Measurements from ENCODE around the gene PCSK6. TPM values are rescaled to one million over a fixed set of nuclear protein-coding genes. Genes with fewer than 3 reads are reported as not detected.

The PCSK6 gene
- total RNA-seq, 1 experiment from 2014 or later, result 10.6 TPM

DNA sequence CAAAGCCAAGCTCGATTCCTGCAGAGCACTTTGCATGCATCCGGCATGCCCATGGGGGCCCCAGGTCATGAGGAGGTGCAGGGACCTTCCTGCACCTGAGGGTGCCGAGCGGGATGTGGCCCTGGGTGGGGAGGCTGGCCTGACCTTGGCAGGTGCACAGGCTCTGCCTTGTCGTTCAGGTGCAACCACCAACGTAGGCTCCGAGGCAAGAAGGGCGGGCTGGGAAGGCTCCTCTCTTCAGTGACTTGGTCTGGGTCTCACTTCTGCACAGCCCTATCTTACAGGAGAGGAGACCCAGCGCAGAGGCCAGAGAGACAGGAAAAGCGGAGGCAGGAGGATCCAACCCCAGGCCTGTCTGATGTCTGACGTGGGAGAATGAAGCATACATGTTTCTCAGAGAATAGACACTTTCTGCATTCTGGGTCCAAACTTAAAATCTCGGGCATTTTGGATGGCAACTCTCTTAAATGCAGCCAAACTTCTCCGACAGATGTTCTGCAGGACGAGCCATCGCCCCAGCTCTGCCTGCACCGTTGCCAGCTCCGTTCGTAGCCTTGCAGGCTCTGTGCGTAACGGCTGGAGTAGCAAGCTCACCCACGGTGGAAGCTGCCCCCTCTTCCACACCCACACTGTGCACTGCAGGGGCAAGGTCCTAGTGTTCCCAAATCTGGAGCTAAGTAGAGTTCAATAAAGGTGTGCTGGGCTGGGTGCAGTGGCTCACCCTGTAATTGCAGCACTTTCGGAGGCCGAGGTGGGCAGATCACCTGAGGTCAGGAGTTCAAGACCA lies 133.6 kb downstream of the PCSK6 start:
- CTCF ChIA-PET, result no interaction called here
- TF ChIP-seq TCF7L2 (IDR thresholded peaks at IDR 0.05; ENCODE audit: low read depth, low read length) (no peak), SIN3A (IDR thresholded peaks at IDR 0.05; ENCODE audit: borderline replicate concordance, insufficient read depth, low read depth, low read length) (no peak), POLR2AphosphoS5 (IDR thresholded peaks at IDR 0.05; ENCODE audit: low read depth, low read length) (no peak)
- TF ChIP-seq, protein P1, sequence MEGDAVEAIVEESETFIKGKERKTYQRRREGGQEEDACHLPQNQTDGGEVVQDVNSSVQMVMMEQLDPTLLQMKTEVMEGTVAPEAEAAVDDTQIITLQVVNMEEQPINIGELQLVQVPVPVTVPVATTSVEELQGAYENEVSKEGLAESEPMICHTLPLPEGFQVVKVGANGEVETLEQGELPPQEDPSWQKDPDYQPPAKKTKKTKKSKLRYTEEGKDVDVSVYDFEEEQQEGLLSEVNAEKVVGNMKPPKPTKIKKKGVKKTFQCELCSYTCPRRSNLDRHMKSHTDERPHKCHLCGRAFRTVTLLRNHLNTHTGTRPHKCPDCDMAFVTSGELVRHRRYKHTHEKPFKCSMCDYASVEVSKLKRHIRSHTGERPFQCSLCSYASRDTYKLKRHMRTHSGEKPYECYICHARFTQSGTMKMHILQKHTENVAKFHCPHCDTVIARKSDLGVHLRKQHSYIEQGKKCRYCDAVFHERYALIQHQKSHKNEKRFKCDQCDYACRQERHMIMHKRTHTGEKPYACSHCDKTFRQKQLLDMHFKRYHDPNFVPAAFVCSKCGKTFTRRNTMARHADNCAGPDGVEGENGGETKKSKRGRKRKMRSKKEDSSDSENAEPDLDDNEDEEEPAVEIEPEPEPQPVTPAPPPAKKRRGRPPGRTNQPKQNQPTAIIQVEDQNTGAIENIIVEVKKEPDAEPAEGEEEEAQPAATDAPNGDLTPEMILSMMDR (IDR thresholded peaks at IDR 0.05), result no peak
- TF ChIP-seq, protein P2, sequence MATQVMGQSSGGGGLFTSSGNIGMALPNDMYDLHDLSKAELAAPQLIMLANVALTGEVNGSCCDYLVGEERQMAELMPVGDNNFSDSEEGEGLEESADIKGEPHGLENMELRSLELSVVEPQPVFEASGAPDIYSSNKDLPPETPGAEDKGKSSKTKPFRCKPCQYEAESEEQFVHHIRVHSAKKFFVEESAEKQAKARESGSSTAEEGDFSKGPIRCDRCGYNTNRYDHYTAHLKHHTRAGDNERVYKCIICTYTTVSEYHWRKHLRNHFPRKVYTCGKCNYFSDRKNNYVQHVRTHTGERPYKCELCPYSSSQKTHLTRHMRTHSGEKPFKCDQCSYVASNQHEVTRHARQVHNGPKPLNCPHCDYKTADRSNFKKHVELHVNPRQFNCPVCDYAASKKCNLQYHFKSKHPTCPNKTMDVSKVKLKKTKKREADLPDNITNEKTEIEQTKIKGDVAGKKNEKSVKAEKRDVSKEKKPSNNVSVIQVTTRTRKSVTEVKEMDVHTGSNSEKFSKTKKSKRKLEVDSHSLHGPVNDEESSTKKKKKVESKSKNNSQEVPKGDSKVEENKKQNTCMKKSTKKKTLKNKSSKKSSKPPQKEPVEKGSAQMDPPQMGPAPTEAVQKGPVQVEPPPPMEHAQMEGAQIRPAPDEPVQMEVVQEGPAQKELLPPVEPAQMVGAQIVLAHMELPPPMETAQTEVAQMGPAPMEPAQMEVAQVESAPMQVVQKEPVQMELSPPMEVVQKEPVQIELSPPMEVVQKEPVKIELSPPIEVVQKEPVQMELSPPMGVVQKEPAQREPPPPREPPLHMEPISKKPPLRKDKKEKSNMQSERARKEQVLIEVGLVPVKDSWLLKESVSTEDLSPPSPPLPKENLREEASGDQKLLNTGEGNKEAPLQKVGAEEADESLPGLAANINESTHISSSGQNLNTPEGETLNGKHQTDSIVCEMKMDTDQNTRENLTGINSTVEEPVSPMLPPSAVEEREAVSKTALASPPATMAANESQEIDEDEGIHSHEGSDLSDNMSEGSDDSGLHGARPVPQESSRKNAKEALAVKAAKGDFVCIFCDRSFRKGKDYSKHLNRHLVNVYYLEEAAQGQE (IDR thresholded peaks at IDR 0.05; ENCODE audit: insufficient read depth in 1 of 2, low read depth in 2 of 2, low read length in 1 of 2), result no peak

DNA sequence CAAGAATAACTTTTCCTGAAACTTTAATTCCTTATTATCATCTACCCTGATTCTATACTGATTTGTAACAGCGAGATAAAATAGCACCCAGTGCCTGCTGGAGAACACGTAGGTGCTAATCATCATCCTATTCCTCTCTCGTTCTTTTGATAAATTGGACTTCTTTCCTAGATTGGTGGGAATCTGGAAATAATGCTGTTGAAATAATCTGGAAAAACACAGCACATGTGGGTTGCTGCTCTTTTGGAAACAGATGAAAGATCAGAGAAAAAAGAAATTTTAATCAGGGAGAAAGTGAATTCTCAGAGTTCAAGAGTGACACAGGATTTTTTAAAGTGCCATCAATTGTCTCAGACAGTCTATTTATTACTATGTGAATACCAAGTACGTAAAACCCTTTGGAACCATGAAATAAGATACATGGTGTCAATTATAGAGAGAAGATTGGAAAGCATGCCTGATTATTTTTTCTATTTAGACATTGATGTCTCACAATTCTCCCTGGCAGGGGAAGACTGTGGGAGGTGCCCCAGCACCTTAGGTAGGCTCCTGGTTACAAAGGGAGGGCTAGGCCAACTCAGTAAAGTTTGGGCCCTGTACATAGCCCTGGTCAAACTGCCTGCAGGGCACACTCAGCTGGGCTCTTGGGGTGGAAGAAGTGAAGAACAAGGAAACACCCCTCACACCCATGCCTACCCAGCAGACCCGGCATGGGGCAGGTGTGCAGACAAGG lies 134.4 kb downstream of the PCSK6 start:
- in situ Hi-C loops (cut with HindIII; ENCODE audit: low pct_unique_long_range_greater_than_20kb, low sequenced_read_pairs) (no loop called here), intact Hi-C loops (cut with micrococcal nuclease; ENCODE audit: unreplicated experiment) (no loop called here)
- no peak for TF ChIP-seq POLR2AphosphoS5 (IDR thresholded peaks at IDR 0.05; ENCODE audit: low read depth, low read length)
- TF ChIP-seq, protein P1 (IDR thresholded peaks at IDR 0.05), result no peak
- TF ChIP-seq TCF7L2 (IDR thresholded peaks at IDR 0.05; ENCODE audit: low read depth, low read length), result no peak
- TF ChIP-seq SIN3A (IDR thresholded peaks at IDR 0.05; ENCODE audit: borderline replicate concordance, insufficient read depth, low read depth, low read length), result no peak
- TF ChIP-seq, protein P2 (IDR thresholded peaks at IDR 0.05; ENCODE audit: insufficient read depth in 1 of 2, low read depth in 2 of 2, low read length in 1 of 2), result no peak
- ATAC-seq (no peak), DNase-seq (ENCODE audit: low read depth, low spot score) (no peak)
- Histone ChIP-seq H3K36me3 (ENCODE audit: control insufficient read depth, insufficient read depth, low read length) (no peaks in the 10 kb centered on the region), H3K4me1 (ENCODE audit: control insufficient read depth, insufficient read depth, low read length) (peaks cover 10% of the 10 kb centered on the region), H3K27ac (ENCODE audit: low read length) (no peak overlapping the region), H3K9me3 (ENCODE audit: control insufficient read depth, insufficient read depth, low read depth, low read length) (no peaks in the 10 kb centered on the region), H3K4me3 (ENCODE audit: low read depth in 2 of 2, low read length in 2 of 2) (no peak overlapping the region), H3K27me3 (ENCODE audit: control insufficient read depth, insufficient read depth, low read length) (no peaks in the 10 kb centered on the region; the same call in 1 of the 2 replicates)
- no TSS peak for BruUV-seq (replicated peaks)
- ChIA-PET POLR2A (no interaction called here), CTCF (no interaction called here)

More for the DNA sequence above, 133.6 kb downstream of the PCSK6 start:
- DNase-seq (ENCODE audit: low read depth, low spot score) (no peak), ATAC-seq (no peak)
- no peak overlapping the region for H3K4me3 ChIP-seq (ENCODE audit: low read depth in 2 of 2, low read length in 2 of 2)
- intact Hi-C loops (cut with micrococcal nuclease; ENCODE audit: unreplicated experiment) (no loop called here), in situ Hi-C loops (cut with HindIII; ENCODE audit: low pct_unique_long_range_greater_than_20kb, low sequenced_read_pairs) (no loop called here)
- H3K27ac ChIP-seq (ENCODE audit: low read length), result no peak overlapping the region
- POLR2A ChIA-PET, result no interaction called here
- no peaks in the 10 kb centered on the region for H3K9me3 ChIP-seq (ENCODE audit: control insufficient read depth, insufficient read depth, low read depth, low read length)
- H3K36me3 ChIP-seq (ENCODE audit: control insufficient read depth, insufficient read depth, low read length), result no peaks in the 10 kb centered on the region
- H3K27me3 ChIP-seq (ENCODE audit: control insufficient read depth, insufficient read depth, low read length), result no peaks in the 10 kb centered on the region; the same call in 1 of the 2 replicates
- peaks cover 10% of the 10 kb centered on the region for H3K4me1 ChIP-seq (ENCODE audit: control insufficient read depth, insufficient read depth, low read length)
- no TSS peak for BruUV-seq (replicated peaks)

All from Panc1 (cell line).